Peyer's patch (tissue), 4 donors: ENCODE results near the gene TSPEAR. TPM values are rescaled to one million over a fixed set of nuclear protein-coding genes. Genes with fewer than 3 reads are reported as not detected.
"Not testable (repeated sequence)": the region's sequence is repeated elsewhere in the genome, so short reads cannot be mapped to it uniquely, and the experiment has no call there.

Experiments
- DNase-seq, 3 donors: peaks; one replicate each; pipeline ENCODE4 v3.0.0-alpha.2; 2017 to 2019
- H3K27ac ChIP-seq, 4 donors: fragments of 200-600 bp; sonication (generic); one replicate each; pipeline ENCODE4 v1.5.1; 2016 to 2019
- H3K27me3 ChIP-seq, 2 donors: fragments of 200-600 bp; sonication (generic); one replicate each; pipeline ENCODE4 v1.5.1; 2019
- H3K36me3 ChIP-seq, 3 donors: fragments of 200-600 bp; sonication (generic); one replicate each; pipeline ENCODE4 v1.5.1; 2016 to 2019
- H3K4me1 ChIP-seq, 4 donors: fragments of 200-600 bp; sonication (generic); one replicate each; pipeline ENCODE4 v1.5.1; 2016 to 2019
- H3K4me3 ChIP-seq, 4 donors: fragments of 200-600 bp; sonication (generic); 1 replicate in 3 of 4; 2 replicates in 1 of 4; pipeline ENCODE4 v1.5.1; 2016 to 2019; ENCODE audit warnings: mild to moderate bottlenecking in 1 of 4
- H3K9me3 ChIP-seq, 4 donors: fragments of 200-600 bp; sonication (generic); one replicate each; pipeline ENCODE4 v1.5.1; 2016 to 2019; ENCODE audit warnings: mild to moderate bottlenecking in 1 of 4
- POLR2A ChIP-seq, 2 donors: fragments of 450-650 bp; IDR thresholded peaks; one replicate each; pipeline ENCODE4 v1.5.1; 2017; ENCODE audit warnings: antibody characterized with exemption in 2 of 2, mild to moderate bottlenecking in 2 of 2, moderate library complexity in 2 of 2
- total RNA-seq, 4 donors: library from RNA; depleted of rRNA; stranded (reverse); fragments of >200 nt; gene quantifications; one replicate each; pipeline ENCODE4 v1.1.0, GENCODE V29; 2016
- TF ChIP-seq, protein P1 (sequence below), 6 experiments: fragments of 450-650 bp in 4 of 6; fragments of 200-600 bp in 2 of 6; sonication (generic) in 1 of 6; IDR thresholded peaks; one replicate each; pipeline ENCODE4 v1.5.1; 2017 to 2019; ENCODE audit warnings: antibody characterized with exemption in 6 of 6, mild to moderate bottlenecking in 3 of 6, moderate library complexity in 1 of 6

The TSPEAR gene
- total RNA-seq, 4 donors from 2014 or later = 0.47 TPM; not detected in 3

- Histone ChIP-seq H3K27ac (no peak overlapping the region), H3K27me3 (no peaks in the 10 kb centered on the region), H3K4me1 (no peaks in the 10 kb centered on the region), H3K9me3 (peaks cover 0 to 4% (median 0%) of the 10 kb centered on the region in 4 donors), H3K4me3 (no peak overlapping the region), H3K36me3 (no peaks in the 10 kb centered on the region)
- no peak for DNase-seq
- TF ChIP-seq, protein P1, sequence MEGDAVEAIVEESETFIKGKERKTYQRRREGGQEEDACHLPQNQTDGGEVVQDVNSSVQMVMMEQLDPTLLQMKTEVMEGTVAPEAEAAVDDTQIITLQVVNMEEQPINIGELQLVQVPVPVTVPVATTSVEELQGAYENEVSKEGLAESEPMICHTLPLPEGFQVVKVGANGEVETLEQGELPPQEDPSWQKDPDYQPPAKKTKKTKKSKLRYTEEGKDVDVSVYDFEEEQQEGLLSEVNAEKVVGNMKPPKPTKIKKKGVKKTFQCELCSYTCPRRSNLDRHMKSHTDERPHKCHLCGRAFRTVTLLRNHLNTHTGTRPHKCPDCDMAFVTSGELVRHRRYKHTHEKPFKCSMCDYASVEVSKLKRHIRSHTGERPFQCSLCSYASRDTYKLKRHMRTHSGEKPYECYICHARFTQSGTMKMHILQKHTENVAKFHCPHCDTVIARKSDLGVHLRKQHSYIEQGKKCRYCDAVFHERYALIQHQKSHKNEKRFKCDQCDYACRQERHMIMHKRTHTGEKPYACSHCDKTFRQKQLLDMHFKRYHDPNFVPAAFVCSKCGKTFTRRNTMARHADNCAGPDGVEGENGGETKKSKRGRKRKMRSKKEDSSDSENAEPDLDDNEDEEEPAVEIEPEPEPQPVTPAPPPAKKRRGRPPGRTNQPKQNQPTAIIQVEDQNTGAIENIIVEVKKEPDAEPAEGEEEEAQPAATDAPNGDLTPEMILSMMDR (IDR thresholded peaks at IDR 0.05) = no peak
- TF ChIP-seq POLR2A (IDR thresholded peaks at IDR 0.05) = no peak
Measured at GRCh38 chr21:44602463-44602850, 108.9 kb downstream of the TSPEAR start.

DNA sequence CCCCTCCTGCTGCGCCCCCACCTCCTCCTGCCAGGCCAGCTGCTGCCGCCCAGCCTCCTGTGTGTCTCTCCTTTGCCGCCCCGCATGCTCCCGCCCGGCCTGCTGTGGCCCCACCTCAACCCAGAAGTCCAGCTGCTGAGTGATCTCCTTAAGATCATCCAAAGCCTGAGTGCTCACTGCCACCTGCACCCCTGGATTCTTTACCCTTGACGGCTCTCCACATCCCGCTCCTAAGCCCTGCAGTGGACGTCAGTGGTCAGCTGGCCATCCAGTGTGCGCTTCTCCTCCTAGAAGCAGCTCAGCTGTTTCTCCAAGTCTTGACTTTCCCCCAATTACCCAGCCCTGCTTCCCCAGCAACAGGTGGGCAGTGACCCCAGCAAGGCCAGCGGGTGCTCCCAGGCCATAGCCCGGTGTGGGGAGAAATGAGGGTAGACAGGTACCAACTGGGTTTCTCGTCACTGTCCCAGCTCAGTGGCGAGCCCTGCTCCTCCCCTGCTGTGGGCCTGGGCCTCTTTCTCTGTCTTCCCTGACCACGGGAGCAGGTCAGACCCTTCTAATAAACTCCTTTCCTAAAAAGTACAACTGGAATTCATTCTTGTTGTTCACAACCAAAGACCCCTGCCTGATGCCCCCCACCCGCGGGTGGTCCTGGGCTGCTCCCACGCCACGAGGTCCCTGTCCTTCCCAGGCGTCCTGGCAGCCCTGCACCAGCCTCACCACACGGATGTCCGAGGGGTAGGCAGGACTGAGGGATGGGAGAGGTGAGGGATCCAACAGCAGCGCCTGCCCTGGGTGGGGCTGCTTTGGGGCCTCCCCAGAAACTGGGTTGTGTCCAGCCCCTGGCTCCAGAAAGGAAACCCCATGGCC is 109.5 kb downstream of the TSPEAR start:
- Histone ChIP-seq H3K36me3 (no peaks in the 10 kb centered on the region), H3K9me3 (peaks cover 0 to 4% (median 0%) of the 10 kb centered on the region in 4 donors), H3K27me3 (no peaks in the 10 kb centered on the region), H3K4me1 (no peaks in the 10 kb centered on the region), H3K4me3 (no peak overlapping the region), H3K27ac (no peak overlapping the region)
- no peak for DNase-seq
- no peak for TF ChIP-seq POLR2A (IDR thresholded peaks at IDR 0.05)
- TF ChIP-seq, protein P1 (IDR thresholded peaks at IDR 0.05) = no peak

DNA sequence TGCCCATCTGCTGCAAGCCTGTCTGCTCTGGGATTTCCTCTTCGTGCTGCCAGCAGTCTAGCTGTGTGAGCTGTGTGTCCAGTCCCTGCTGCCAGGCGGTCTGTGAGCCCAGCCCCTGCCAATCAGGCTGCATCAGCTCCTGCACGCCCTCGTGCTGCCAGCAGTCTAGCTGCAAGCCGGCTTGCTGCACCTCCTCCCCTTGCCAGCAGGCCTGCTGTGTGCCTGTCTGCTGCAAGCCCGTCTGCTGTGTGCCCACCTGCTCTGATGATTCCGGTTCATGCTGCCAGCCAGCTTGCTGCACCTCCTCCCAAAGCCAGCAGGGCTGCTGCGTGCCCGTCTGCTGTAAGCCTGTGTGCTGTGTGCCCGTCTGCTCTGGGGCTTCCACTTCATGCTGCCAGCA is 110.3 kb downstream of the TSPEAR start:
- H3K4me1 ChIP-seq, H3K36me3 ChIP-seq, DNase-seq, H3K27me3 ChIP-seq, H3K27ac ChIP-seq, H3K9me3 ChIP-seq, H3K4me3 ChIP-seq: not testable (repeated sequence)

DNA sequence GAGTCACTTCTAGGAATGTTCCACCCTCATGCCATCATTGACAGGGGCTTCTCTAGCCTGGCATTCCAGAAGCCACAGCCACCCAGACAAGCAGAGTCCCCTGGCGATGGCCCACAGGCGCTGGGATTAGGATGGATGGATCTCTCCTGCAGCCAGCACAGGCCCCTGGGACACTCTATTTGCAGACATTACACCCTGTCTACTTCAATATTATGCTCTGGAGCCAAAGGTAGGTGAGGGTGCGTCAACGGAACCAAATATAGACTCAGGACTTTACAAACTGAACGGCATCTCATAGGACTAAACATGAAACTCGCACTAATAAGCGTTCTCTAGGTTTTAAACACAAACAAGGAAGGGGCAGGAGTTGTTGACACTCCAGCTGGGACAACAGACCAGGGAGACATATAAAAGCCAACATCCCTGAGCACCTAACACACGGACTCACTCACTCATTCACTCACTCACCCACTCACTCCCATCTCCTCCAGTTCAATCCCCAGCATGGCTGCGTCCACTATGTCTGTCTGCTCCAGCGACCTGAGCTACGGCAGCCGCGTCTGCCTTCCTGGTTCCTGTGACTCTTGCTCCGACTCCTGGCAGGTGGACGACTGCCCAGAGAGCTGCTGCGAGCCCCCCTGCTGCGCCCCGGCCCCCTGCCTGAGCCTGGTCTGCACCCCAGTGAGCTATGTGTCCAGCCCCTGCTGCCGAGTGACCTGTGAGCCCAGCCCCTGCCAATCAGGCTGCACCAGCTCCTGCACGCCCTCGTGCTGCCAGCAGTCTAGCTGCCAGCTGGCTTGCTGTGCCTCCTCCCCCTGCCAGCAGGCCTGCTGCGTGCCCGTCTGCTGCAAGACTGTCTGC is 111.0 kb downstream of the TSPEAR start, which contains the start of gene KRTAP10-7:
Gene KRTAP10-7 (plus strand): TSS at position 480 of the 861 bp plus-strand sequence. CDS start 25 bp downstream, at position 505.
- not testable (repeated sequence) for H3K9me3 ChIP-seq, DNase-seq, H3K27me3 ChIP-seq, H3K4me3 ChIP-seq, H3K27ac ChIP-seq, H3K36me3 ChIP-seq, H3K4me1 ChIP-seq

GRCh38 chr21:44599264-44600029 is 111.9 kb downstream of the TSPEAR start:
- no peaks in the 10 kb centered on the region for H3K4me1 ChIP-seq
- no peaks in the 10 kb centered on the region for H3K27me3 ChIP-seq

GRCh38 chr21:44598061-44598460 is 113.3 kb downstream of the TSPEAR start:
- peaks cover 0 to 4% (median 0%) of the 10 kb centered on the region in 4 donors for H3K9me3 ChIP-seq
- H3K27ac ChIP-seq = no peak overlapping the region
- no peaks in the 10 kb centered on the region for H3K4me1 ChIP-seq
- no peak overlapping the region for H3K4me3 ChIP-seq
- no peaks in the 10 kb centered on the region for H3K36me3 ChIP-seq
- TF ChIP-seq, protein P1 (IDR thresholded peaks at IDR 0.05) = no peak
- no peak for TF ChIP-seq POLR2A (IDR thresholded peaks at IDR 0.05)
- DNase-seq = no peak
- no peaks in the 10 kb centered on the region for H3K27me3 ChIP-seq

More at GRCh38 chr21:44599264-44600029, 111.9 kb downstream of the TSPEAR start:
- Histone ChIP-seq H3K9me3 (peaks cover 0 to 4% (median 0%) of the 10 kb centered on the region in 4 donors), H3K36me3 (no peaks in the 10 kb centered on the region), H3K4me3 (no peak overlapping the region), H3K27ac (no peak overlapping the region)
- TF ChIP-seq, protein P1 (IDR thresholded peaks at IDR 0.05) = no peak
- no peak for TF ChIP-seq POLR2A (IDR thresholded peaks at IDR 0.05)
- no peak for DNase-seq
